Heart left ventricle (tissue), 13 donors: ENCODE data around the gene NUBPL.

Source experiments
- POLR2A ChIP-seq, 2 donors: fragments of 450-650 bp; IDR thresholded peaks; one replicate each; pipeline ENCODE4 v1.6.1; 2017; ENCODE audit warnings: antibody characterized with exemption in 2 of 2, mild to moderate bottlenecking in 2 of 2, moderate library complexity in 2 of 2
- TF ChIP-seq, protein P1 (sequence below), 12 donors: fragments of 200-600 bp; sonication (generic) in 4 of 12; IDR thresholded peaks; one replicate each; pipeline versions ENCODE4 v1.5.0 to v1.8.0; 2018 to 2022; ENCODE audit warnings: antibody characterized with exemption in 12 of 12, mild to moderate bottlenecking in 5 of 12
- donor health status: ischemic (EF 13 %, LVEDD 7.1; RV severe dilation, severe dysfunction).
- donor health status: DM: no; HTN: yes; CAD: no.
- donor health status: DM: no; HTN: no; CAD: no.
- donor health status: ischemic (EF 25% LVEDD 6.9; RV normal size, moderate dysfunction).
- donor health status: ischemic (EF 25% LVEDD 5.7; RV mildly dilated, moderate dysfunction).
- donor health status: ischemic (EF 35%, LVEDD 5.7; RV mildly dilated, moderate dysfunction).
- donor health status: nonischemic (EF 11% LVEDD 7.7; RV severe dilation, severe dysfunction).
- donor health status: DM: yes; HTN: yes; CAD: no.
- donor health status: PGD.
- donor health status: ischemic (EF 29% LVEDD 5.4; RV normal size, mild dysfunction).
- donor health status: nonischemic (EF 23%, LVEDD 6.1; RV moderate dilation, normal function).

- TF ChIP-seq, protein P1, sequence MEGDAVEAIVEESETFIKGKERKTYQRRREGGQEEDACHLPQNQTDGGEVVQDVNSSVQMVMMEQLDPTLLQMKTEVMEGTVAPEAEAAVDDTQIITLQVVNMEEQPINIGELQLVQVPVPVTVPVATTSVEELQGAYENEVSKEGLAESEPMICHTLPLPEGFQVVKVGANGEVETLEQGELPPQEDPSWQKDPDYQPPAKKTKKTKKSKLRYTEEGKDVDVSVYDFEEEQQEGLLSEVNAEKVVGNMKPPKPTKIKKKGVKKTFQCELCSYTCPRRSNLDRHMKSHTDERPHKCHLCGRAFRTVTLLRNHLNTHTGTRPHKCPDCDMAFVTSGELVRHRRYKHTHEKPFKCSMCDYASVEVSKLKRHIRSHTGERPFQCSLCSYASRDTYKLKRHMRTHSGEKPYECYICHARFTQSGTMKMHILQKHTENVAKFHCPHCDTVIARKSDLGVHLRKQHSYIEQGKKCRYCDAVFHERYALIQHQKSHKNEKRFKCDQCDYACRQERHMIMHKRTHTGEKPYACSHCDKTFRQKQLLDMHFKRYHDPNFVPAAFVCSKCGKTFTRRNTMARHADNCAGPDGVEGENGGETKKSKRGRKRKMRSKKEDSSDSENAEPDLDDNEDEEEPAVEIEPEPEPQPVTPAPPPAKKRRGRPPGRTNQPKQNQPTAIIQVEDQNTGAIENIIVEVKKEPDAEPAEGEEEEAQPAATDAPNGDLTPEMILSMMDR (IDR thresholded peaks at IDR 0.05), result no peak
- TF ChIP-seq POLR2A (IDR thresholded peaks at IDR 0.05), result no peak
Observed at GRCh38 chr14:31582836-31583452, 21.7 kb downstream of the NUBPL start.
